HG03097 (cell line): ENCODE data around the gene HOXA6.

Source experiments
- ATAC-seq: cut with Tn5 transposase; IDR thresholded peaks from one replicate; pipeline ENCODE4 v1.9.1; 2021; ENCODE audit not compliant: unreplicated experiment, low FRiP score

HOXA6 gene

GRCh38 chr7:27112955-27113949 is 34.3 kb downstream of the HOXA6 start:
- ATAC-seq, result no peak

GRCh38 chr7:27112361-27112760 is 35.2 kb downstream of the HOXA6 start:
- no peak for ATAC-seq

- ATAC-seq, result no peak
Observed at GRCh38 chr7:27111751-27112277, 35.8 kb downstream of the HOXA6 start.

- no peak for ATAC-seq
Observed at GRCh38 chr7:27111042-27111750, 36.4 kb downstream of the HOXA6 start.

GRCh38 chr7:27110186-27111031 is 37.2 kb downstream of the HOXA6 start:
- ATAC-seq, result no peak

- ATAC-seq, result no peak
Observed at GRCh38 chr7:27109466-27110185, 37.9 kb downstream of the HOXA6 start.

GRCh38 chr7:27108390-27109127 is 39.0 kb downstream of the HOXA6 start:
- ATAC-seq, result no peak

GRCh38 chr7:27107391-27108381 is 39.9 kb downstream of the HOXA6 start:
- no peak for ATAC-seq

GRCh38 chr7:27106901-27107240 is 40.7 kb downstream of the HOXA6 start:
- no peak for ATAC-seq

- no peak for ATAC-seq
Observed at GRCh38 chr7:27106181-27106900, 41.2 kb downstream of the HOXA6 start.

- ATAC-seq, result no peak
Observed at GRCh38 chr7:27105301-27106031, 42.1 kb downstream of the HOXA6 start.

- no peak for ATAC-seq
Observed at GRCh38 chr7:27104341-27105058, 43.1 kb downstream of the HOXA6 start.

- ATAC-seq, result no peak
Observed at GRCh38 chr7:27103489-27104226, 43.9 kb downstream of the HOXA6 start.

- ATAC-seq, result no peak
Observed at GRCh38 chr7:27102581-27103442, 44.8 kb downstream of the HOXA6 start, which contains the start of gene HOXA2. HOXA2 (minus strand) TSS chr7:27102683; CDS start chr7:27102500, 183 bp downstream.
